Measurements from ENCODE around the gene SPATA20.

SPATA20 gene

GRCh38 chr17:50565402-50566350, 18.7 kb downstream of the SPATA20 start:
- no peak for TF ChIP-seq CTCF (IDR thresholded peaks at IDR 0.05; ENCODE audit: control insufficient read depth, insufficient read depth, low read depth, low read length, missing control alignments)
- DNase-seq (ENCODE audit: low read depth) = no peak
- H3K4me3 ChIP-seq (ENCODE audit: control insufficient read depth, low read depth, low read length) = no peak overlapping the region

- no peak overlapping the region for H3K4me3 ChIP-seq (ENCODE audit: control insufficient read depth, low read depth, low read length)
- no peak for DNase-seq (ENCODE audit: low read depth)
Measured at GRCh38 chr17:50566886-50567285, 19.9 kb downstream of the SPATA20 start.

GRCh38 chr17:50568659-50569058, 21.7 kb downstream of the SPATA20 start:
- DNase-seq (ENCODE audit: low read depth) = no peak
- H3K4me3 ChIP-seq (ENCODE audit: control insufficient read depth, low read depth, low read length) = no peak overlapping the region
- TF ChIP-seq CTCF (IDR thresholded peaks at IDR 0.05; ENCODE audit: control insufficient read depth, insufficient read depth, low read depth, low read length, missing control alignments) = no peak

More at GRCh38 chr17:50566886-50567285, 19.9 kb downstream of the SPATA20 start:
- TF ChIP-seq CTCF (IDR thresholded peaks at IDR 0.05; ENCODE audit: control insufficient read depth, insufficient read depth, low read depth, low read length, missing control alignments) = no peak

GRCh38 chr17:50569592-50569991, 22.6 kb downstream of the SPATA20 start:
- no peak overlapping the region for H3K4me3 ChIP-seq (ENCODE audit: control insufficient read depth, low read depth, low read length)
- no peak for DNase-seq (ENCODE audit: low read depth)
- TF ChIP-seq CTCF (IDR thresholded peaks at IDR 0.05; ENCODE audit: control insufficient read depth, insufficient read depth, low read depth, low read length, missing control alignments) = no peak

GRCh38 chr17:50570032-50570431, 23.1 kb downstream of the SPATA20 start:
- H3K4me3 ChIP-seq (ENCODE audit: control insufficient read depth, low read depth, low read length) = no peak overlapping the region
- TF ChIP-seq CTCF (IDR thresholded peaks at IDR 0.05; ENCODE audit: control insufficient read depth, insufficient read depth, low read depth, low read length, missing control alignments) = no peak
- no peak for DNase-seq (ENCODE audit: low read depth)

GRCh38 chr17:50570528-50570927, 23.6 kb downstream of the SPATA20 start:
- DNase-seq (ENCODE audit: low read depth) = no peak
- H3K4me3 ChIP-seq (ENCODE audit: control insufficient read depth, low read depth, low read length) = no peak overlapping the region
- no peak for TF ChIP-seq CTCF (IDR thresholded peaks at IDR 0.05; ENCODE audit: control insufficient read depth, insufficient read depth, low read depth, low read length, missing control alignments)
